H1 (cell line): ENCODE results near the gene PAX4. TPM values are rescaled to one million over a fixed set of nuclear protein-coding genes. Genes with fewer than 3 reads are reported as not detected.

ENCODE experiments used
- ASH2L ChIP-seq: fragments of 200-600, 300-600 bp; sonication (generic); IDR thresholded peaks from one replicate; pipeline ENCODE4 v1.7.1; 2017; ENCODE audit warnings: low read length
- CBX5 ChIP-seq: fragments of 300-800, 300-1000 bp; sonication (generic); IDR thresholded peaks from 2 replicates; pipeline ENCODE4 v1.7.1; 2016; ENCODE audit warnings: antibody characterized with exemption, low read length, low read depth
- KDM4A ChIP-seq: IDR thresholded peaks from one replicate; pipeline ENCODE4 v1.7.1; 2012; ENCODE audit warnings: low read depth, mild to moderate bottlenecking, moderate library complexity, low read length, inconsistent platforms; ENCODE audit not compliant: severe bottlenecking
- POLR2A ChIP-seq, 2 experiments: IDR thresholded peaks; 1 replicate in 1 of 2; 2 replicates in 1 of 2; pipeline ENCODE4 v1.6.1; 2011; ENCODE audit warnings: low read depth in 2 of 2, low read length in 2 of 2, mild to moderate bottlenecking in 2 of 2; ENCODE audit errors: control extremely low read depth in 1 of 2
- RAD21 ChIP-seq, 2 experiments: IDR thresholded peaks in 1 of 2; conservative IDR thresholded peaks in 1 of 2; 2 replicates each; pipeline ENCODE4 v1.6.1; 2011; ENCODE audit warnings: low read depth in 2 of 2, low read length in 2 of 2, improper control_type of control experiment in 1 of 2, inconsistent platforms in 1 of 2, mild to moderate bottlenecking in 1 of 2, moderate library complexity in 1 of 2
- RNF2 ChIP-seq: fragments of 200-900, 300-1000 bp; sonication (generic); IDR thresholded peaks from 2 replicates; pipeline ENCODE4 v1.7.1; 2016; ENCODE audit warnings: borderline replicate concordance, low read depth, mild to moderate bottlenecking, antibody characterized with exemption, low read length; ENCODE audit not compliant: poor library complexity, severe bottlenecking; ENCODE audit errors: missing control alignments
- RXRA ChIP-seq: IDR thresholded peaks from 2 replicates; pipeline ENCODE4 v1.6.1; 2011; ENCODE audit warnings: low read depth, mild to moderate bottlenecking, low read length, moderate library complexity; ENCODE audit not compliant: insufficient read depth
- SIN3A ChIP-seq, 2 experiments: IDR thresholded peaks in 1 of 2; conservative IDR thresholded peaks in 1 of 2; 2 replicates each; pipeline ENCODE4 v1.6.1; 2011 to 2012; ENCODE audit warnings: low read length in 2 of 2, improper control_type of control experiment in 1 of 2, low read depth in 1 of 2, mild to moderate bottlenecking in 1 of 2
- SP2 ChIP-seq: IDR thresholded peaks from 2 replicates; pipeline ENCODE4 v1.6.1; 2012; ENCODE audit warnings: mild to moderate bottlenecking, low read length, inconsistent platforms
- TBP ChIP-seq: IDR thresholded peaks from 2 replicates; pipeline ENCODE4 v1.6.1; 2011; ENCODE audit warnings: low read depth, low read length, improper control_type of control experiment
- TCF12 ChIP-seq: IDR thresholded peaks from 2 replicates; pipeline ENCODE4 v1.6.1; 2011; ENCODE audit warnings: low read depth, mild to moderate bottlenecking, low read length
- polyA plus RNA-seq, 7 experiments: library from polyadenylated mRNA; depleted of rRNA in 3 of 7; stranded (reverse) in 5 of 7; unstranded in 2 of 7; fragments of >200 nt in 5 of 7; fragments of 200-250 nt in 2 of 7; gene quantifications; 1 replicate in 5 of 7; 2 replicates in 1 of 7; 4 replicates in 1 of 7; pipeline versions ENCODE4 v1.2.1 to v1.2.3, GENCODE V29; 2011 to 2013; ENCODE audit warnings: missing spikeins in 2 of 7, mixed read lengths in 2 of 7
- total RNA-seq: library from RNA; stranded (reverse); fragmentation: NEBNext Ultra II Directional; extraction: Animal tissue kit (Norgen Biotek cat#: 25700); gene quantifications from 2 replicates; pipeline ENCODE4 v1.2.1, GENCODE V29; 2021
- TF ChIP-seq, protein P1 (sequence below), 3 experiments: IDR thresholded peaks; 1 replicate in 2 of 3; 2 replicates in 1 of 3; pipeline versions ENCODE4 v1.5.1 to v1.6.1; 2011; ENCODE audit warnings: low read length in 3 of 3, mild to moderate bottlenecking in 3 of 3, inconsistent platforms in 2 of 3, low read depth in 1 of 3, moderate library complexity in 1 of 3; ENCODE audit not compliant: insufficient read depth in 1 of 3; ENCODE audit errors: control extremely low read depth in 1 of 3
- TF ChIP-seq, protein P2 (sequence below): IDR thresholded peaks from 2 replicates; pipeline ENCODE4 v1.6.1; 2012; ENCODE audit warnings: inconsistent platforms

The PAX4 gene
- total and polyA plus RNA-seq, 2 of the 8 experiments (the other 6 are each of a cell fraction or from before 2014, with no cell fraction given) = 0.20 TPM; not detected in 1

DNA sequence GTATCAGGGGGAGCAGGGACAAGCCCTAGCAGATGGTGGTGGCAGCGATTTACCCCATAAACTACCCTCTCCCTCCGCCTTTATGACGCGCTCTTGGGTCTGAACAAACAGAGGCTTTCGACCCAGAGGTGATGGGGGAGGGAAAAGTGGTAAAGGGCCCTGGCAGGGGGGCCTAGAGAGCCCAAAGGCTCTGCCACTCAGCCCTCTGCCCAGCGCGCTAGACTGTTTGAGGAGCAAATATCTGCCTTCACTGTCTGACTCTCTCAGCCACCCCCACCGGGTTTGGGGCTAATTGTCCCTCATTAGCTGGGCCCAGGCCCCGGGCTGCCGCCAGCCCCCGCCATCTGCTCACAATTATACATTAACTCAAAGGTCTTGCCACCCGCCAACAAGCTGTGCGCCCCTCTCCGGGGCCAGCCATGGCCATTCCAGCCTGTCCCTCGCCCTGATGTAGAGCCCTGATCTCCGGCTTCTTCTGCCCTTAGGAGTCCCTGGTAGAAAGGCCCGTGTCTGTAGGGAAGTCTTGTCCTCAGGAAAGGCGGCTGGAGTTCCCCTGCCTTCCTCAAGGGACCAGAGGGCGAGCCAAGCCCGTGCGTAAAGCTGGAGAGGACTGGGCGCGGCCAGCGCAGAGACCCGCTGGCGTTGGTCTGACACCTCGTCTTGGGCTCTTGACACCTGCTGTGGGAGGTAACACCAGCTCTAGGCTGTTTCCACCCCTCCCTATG, 1.9 kb upstream of the PAX4 start (continued):
- TF ChIP-seq SIN3A (conservative IDR thresholded peaks at IDR 0.05 in 1 of 2, IDR thresholded peaks at IDR 0.05 in 1 of 2; ENCODE audit: low read depth in 1 of 2, low read length in 2 of 2) = peak in 1 of 2 experiments; percentile 77; a peak in 2 of 4 replicates
- 0 out of 2 replicates have a peak, but pooled peaks have one; percentile 23 for TF ChIP-seq TCF12
- peak; percentile 16 to 33; a peak in 3 of 4 replicates for TF ChIP-seq RAD21 (IDR thresholded peaks at IDR 0.05 in 1 of 2, conservative IDR thresholded peaks at IDR 0.05 in 1 of 2; ENCODE audit: low read depth in 2 of 2, low read length in 2 of 2)
- TF ChIP-seq, protein P1, sequence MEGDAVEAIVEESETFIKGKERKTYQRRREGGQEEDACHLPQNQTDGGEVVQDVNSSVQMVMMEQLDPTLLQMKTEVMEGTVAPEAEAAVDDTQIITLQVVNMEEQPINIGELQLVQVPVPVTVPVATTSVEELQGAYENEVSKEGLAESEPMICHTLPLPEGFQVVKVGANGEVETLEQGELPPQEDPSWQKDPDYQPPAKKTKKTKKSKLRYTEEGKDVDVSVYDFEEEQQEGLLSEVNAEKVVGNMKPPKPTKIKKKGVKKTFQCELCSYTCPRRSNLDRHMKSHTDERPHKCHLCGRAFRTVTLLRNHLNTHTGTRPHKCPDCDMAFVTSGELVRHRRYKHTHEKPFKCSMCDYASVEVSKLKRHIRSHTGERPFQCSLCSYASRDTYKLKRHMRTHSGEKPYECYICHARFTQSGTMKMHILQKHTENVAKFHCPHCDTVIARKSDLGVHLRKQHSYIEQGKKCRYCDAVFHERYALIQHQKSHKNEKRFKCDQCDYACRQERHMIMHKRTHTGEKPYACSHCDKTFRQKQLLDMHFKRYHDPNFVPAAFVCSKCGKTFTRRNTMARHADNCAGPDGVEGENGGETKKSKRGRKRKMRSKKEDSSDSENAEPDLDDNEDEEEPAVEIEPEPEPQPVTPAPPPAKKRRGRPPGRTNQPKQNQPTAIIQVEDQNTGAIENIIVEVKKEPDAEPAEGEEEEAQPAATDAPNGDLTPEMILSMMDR (IDR thresholded peaks at IDR 0.05; ENCODE audit: control extremely low read depth in 1 of 3, insufficient read depth in 1 of 3, low read depth in 1 of 3, low read length in 3 of 3) = peak; percentile 26 to 38 (median 36)
- no peak for TF ChIP-seq RXRA
- no peak for TF ChIP-seq CBX5
- TF ChIP-seq, protein P2, sequence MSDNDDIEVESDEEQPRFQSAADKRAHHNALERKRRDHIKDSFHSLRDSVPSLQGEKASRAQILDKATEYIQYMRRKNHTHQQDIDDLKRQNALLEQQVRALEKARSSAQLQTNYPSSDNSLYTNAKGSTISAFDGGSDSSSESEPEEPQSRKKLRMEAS = peak; percentile 46; the same call in 1 of the 2 replicates
- peak; percentile 42; the same call in 1 of the 2 replicates for TF ChIP-seq TBP
- TF ChIP-seq POLR2A (IDR thresholded peaks at IDR 0.05; ENCODE audit: control extremely low read depth in 1 of 2, low read depth in 2 of 2, low read length in 2 of 2) = 0 out of 3 replicates have a peak, but pooled peaks of 1 of the 2 experiments have one; percentile 24
- TF ChIP-seq RNF2 = no peak
- TF ChIP-seq ASH2L = no peak
- no peak for TF ChIP-seq SP2
- peak; percentile 82 for TF ChIP-seq KDM4A
